Stomach (tissue), 9 donors: ENCODE results near the gene RNF113A. TPM values are rescaled to one million over a fixed set of nuclear protein-coding genes. Genes with fewer than 3 reads are reported as not detected.

Experiments
- DNase-seq, 2 donors: peaks; one replicate each; pipeline versions ENCODE4 v3.0.0 to v3.0.0-alpha.2; 2013 to 2019
- H3K27ac ChIP-seq, 5 donors: fragments of 200-600 bp in 4 of 5; sonication (generic) in 4 of 5; one replicate each; pipeline ENCODE4 v1.5.1; 2013 to 2019; ENCODE audit warnings: mild to moderate bottlenecking in 1 of 5, moderate library complexity in 1 of 5
- H3K27me3 ChIP-seq, 3 donors: fragments of 200-600 bp; sonication (generic); one replicate each; pipeline ENCODE4 v1.5.1; 2017 to 2019; ENCODE audit warnings: mixed run types in 1 of 3
- H3K36me3 ChIP-seq, 4 donors: fragments of 200-600 bp; sonication (generic); 1 replicate in 3 of 4; 2 replicates in 1 of 4; pipeline ENCODE4 v1.5.1; 2016 to 2019
- H3K4me1 ChIP-seq, 4 donors: fragments of 200-600 bp; sonication (generic); one replicate each; pipeline ENCODE4 v1.5.1; 2016 to 2019
- H3K4me3 ChIP-seq, 4 donors: fragments of 200-600 bp; sonication (generic) in 3 of 4; one replicate each; pipeline ENCODE4 v1.5.1; 2016 to 2019; ENCODE audit warnings: mild to moderate bottlenecking in 1 of 4
- H3K9me3 ChIP-seq, 4 donors: fragments of 200-600 bp; sonication (generic); one replicate each; pipeline ENCODE4 v1.5.1; 2016 to 2019
- CTCF ChIP-seq, 7 experiments: fragments of 450-650 bp in 4 of 7; fragments of 200-600 bp in 3 of 7; sonication (generic) in 3 of 7; IDR thresholded peaks; one replicate each; pipeline ENCODE4 v1.5.1; 2016 to 2019; ENCODE audit warnings: antibody characterized with exemption in 7 of 7, control low read depth in 2 of 7, mild to moderate bottlenecking in 1 of 7
- EP300 ChIP-seq: sonication (generic); formaldehyde crosslinking; IDR thresholded peaks from one replicate; pipeline ENCODE4 v1.6.1; 2017; ENCODE audit warnings: antibody characterized with exemption
- POLR2A ChIP-seq, 4 donors: fragments of 450-650 bp; IDR thresholded peaks; one replicate each; pipeline ENCODE4 v1.6.1; 2016; ENCODE audit warnings: antibody characterized with exemption in 4 of 4, control low read depth in 2 of 4, mild to moderate bottlenecking in 1 of 4, moderate library complexity in 1 of 4
- POLR2AphosphoS5 ChIP-seq, 3 donors: sonication (generic); formaldehyde crosslinking; IDR thresholded peaks; one replicate each; pipeline ENCODE4 v1.6.1; 2016; ENCODE audit warnings: antibody characterized with exemption in 3 of 3
- WGBS, 5 donors: extraction: QIAGEN DNeasy Blood & Tissue Kit in 3 of 5; methylation state at CpG; one replicate each; pipeline versions ENCODE4 v1.1.5 to v1.1.7; 2013 to 2018; 5-methylcytosine and 5-hydroxymethylcytosine counted together
- intact Hi-C: fragments of 100-400 bp; cut with DNase I; formaldehyde crosslinking; loops from one replicate; pipeline ENCODE4 v1.15.1; 2023; ENCODE audit warnings: low total_unique reads
- polyA plus RNA-seq, 3 donors: library from polyadenylated mRNA; stranded (reverse); fragments of 200-250 nt; gene quantifications; one replicate each; pipeline ENCODE4 v1.2.3, GENCODE V29; 2013
- total RNA-seq, 5 donors: library from RNA; depleted of rRNA; stranded (reverse); fragments of >200 nt; gene quantifications; one replicate each; pipeline versions ENCODE4 v1.1.0 to v1.2.3, GENCODE V29; 2014 to 2016
- donor health status: healthy with polysubstance abuse.
- donor health status: Bipolar disorder and iron deficiency.
- donor health status: healthy.

RNF113A gene
- total and polyA plus RNA-seq, 8 donors, result 9.5 to 42.0 (median 15.7) TPM

GRCh38 chrX:119887721-119888425 lies 16.3 kb upstream of the RNF113A start:
- WGBS, 5 donors, result 6 to 41% (median 9%) methylated on average over 10 to 40 of the region's 40 CpGs
- peak in 3 of 7 experiments; percentile 9 to 34 (median 15) for TF ChIP-seq CTCF (IDR thresholded peaks at IDR 0.05)
- no peak for TF ChIP-seq EP300
- Histone ChIP-seq H3K27me3 (peaks cover 0 to 11% (median 0%) of the 10 kb centered on the region in 3 donors), H3K9me3 (peaks cover 0 to 3% (median 0%) of the 10 kb centered on the region in 4 donors), H3K36me3 (no peaks in the 10 kb centered on the region), H3K27ac (no peak overlapping the region), H3K4me3 (peak overlapping the region; percentile 22 to 43 (median 38)), H3K4me1 (peaks cover 0 to 6% (median 0%) of the 10 kb centered on the region in 4 donors)
- intact Hi-C loops, result no loop called here
- DNase-seq, result peak; percentile 54 to 80

DNA sequence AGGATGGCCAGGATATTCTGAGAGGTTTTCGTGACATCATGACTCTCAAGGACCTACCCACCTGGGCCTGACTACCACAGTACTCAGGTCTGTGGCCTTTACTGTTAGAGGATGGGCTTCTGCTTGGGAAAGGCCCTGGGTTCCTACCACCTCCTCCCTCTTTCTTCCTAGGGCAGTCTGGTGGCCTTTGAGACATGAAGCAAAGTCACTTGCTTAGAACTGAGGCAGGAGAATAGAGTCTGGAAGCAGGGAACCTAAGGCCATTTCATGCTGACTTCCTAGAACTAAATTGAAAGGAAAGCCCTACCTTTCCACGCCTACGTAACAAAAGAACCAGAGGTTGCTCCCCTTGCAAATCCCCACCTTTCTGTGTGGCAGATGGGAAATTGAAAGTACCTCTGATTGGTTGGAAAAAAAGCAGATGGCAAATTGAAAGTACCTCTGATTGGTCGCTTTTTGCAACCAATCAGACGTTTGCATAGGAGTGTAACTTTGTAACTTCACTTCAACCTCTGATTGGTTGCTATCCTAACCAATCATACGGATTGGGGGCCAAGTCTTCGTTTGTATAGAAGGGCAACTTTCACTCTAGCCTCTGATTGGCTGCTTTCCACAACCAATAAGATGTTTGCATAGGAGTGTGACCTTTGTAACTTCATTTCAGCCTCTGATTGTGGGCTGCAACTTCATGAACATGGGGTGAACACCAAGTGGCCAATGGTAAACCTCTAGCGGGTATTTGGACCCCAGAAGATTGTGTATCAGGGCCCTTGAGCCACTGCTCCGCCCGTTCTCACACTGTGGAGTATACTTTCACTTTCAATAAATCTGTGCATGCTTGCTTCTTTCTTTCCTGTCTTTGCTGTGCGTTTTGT lies 14.3 kb upstream of the RNF113A start:
- DNase-seq, result no peak
- intact Hi-C loops, result no loop called here
- WGBS, 5 donors, result 51 to 71% (median 66%) methylated on average over 11 of the region's 11 CpGs
- TF ChIP-seq POLR2A (IDR thresholded peaks at IDR 0.05), result no peak
- no peak for TF ChIP-seq POLR2AphosphoS5 (IDR thresholded peaks at IDR 0.05)
- TF ChIP-seq CTCF (IDR thresholded peaks at IDR 0.05), result no peak
- no peak for TF ChIP-seq EP300
- Histone ChIP-seq H3K9me3 (peaks cover 0 to 3% (median 0%) of the 10 kb centered on the region in 4 donors), H3K27me3 (peaks cover 0 to 11% (median 0%) of the 10 kb centered on the region in 3 donors), H3K4me1 (peaks cover 0 to 6% (median 0%) of the 10 kb centered on the region in 4 donors), H3K36me3 (no peaks in the 10 kb centered on the region), H3K4me3 (peak overlapping the region; percentile 7 to 28 (median 20)), H3K27ac (peak overlapping the region in 3 of 5 donors; percentile 14 to 43 (median 30))

DNA sequence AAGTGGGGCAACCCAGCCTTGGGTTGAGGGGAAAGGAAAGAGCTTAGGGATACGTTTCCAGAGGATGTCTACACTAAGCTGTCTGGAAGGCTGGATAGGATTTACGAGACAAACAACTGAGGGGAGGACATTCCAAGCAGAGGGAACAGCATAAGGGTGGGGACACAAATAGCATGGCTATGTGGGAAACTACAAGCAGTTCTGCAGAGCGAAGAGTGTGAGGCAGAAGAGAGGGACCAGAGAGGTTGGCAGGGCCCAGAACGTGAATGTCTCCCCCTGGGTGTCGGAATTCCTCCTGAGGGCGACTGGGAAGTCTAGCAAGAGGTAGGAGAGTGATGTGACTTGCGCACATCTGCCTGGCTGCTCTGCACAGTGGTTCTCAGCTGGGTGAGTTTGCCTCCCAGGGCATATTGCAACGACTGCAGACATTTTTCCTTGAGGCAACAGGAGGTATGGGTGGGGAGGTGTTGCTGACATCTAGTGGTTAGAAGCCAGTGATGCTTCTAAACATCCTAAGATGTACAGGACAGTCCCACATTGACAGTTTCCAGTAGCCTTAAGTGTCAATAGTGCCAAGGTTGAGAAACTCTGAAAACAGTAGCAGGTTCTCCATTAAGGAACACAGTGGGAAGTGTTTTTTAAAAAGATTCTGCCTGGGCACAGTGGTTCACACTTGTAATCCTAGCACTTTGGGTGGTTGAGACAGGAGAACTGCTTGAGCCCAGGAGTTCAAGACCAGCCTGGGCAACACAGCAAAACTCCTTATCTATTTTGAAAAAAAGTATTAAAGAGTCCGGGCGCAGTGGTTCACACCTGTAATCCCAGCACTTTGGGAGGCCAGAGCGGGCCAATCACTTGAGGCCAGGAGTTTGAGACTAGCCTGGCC lies 9.3 kb upstream of the RNF113A start:
- H3K27me3 ChIP-seq, result no peaks in the 10 kb centered on the region
- no peak overlapping the region for H3K27ac ChIP-seq
- intact Hi-C loops, result no loop called here
- TF ChIP-seq POLR2AphosphoS5 (IDR thresholded peaks at IDR 0.05), result peak in 1 of 3 donors; percentile 8
- peak in 5 of 7 experiments; percentile 17 to 39 (median 35) for TF ChIP-seq CTCF (IDR thresholded peaks at IDR 0.05)
- TF ChIP-seq EP300, result no peak
- peaks cover 0 to 28% (median 21%) of the 10 kb centered on the region in 4 donors for H3K36me3 ChIP-seq
- H3K4me3 ChIP-seq, result no peak overlapping the region
- peak in 1 of 2 donors; percentile 72 for DNase-seq
- 54 to 60% (median 55%) methylated on average over 11 of the region's 11 CpGs for WGBS, 5 donors
- H3K9me3 ChIP-seq, result no peaks in the 10 kb centered on the region
- H3K4me1 ChIP-seq, result no peaks in the 10 kb centered on the region

DNA sequence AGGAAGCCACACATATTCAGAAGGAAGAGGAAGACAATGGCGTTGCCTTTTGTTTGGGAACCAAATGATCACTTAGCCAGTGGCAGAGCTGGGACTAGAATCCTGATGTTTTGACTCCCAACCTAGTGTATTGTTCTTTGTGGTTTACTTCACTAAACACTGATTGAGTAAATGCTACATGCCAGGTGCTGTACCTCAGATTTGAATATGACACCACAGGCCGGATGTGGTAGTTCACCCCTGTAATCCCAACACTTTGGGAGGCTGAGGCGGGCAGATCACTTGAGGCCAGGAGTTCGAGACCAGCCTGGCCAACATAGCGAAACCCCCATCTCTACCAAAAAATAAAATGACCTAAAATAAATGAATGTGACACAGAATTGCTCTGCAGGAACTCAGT lies 8.5 kb upstream of the RNF113A start:
- Histone ChIP-seq H3K27me3 (no peaks in the 10 kb centered on the region), H3K27ac (no peak overlapping the region), H3K4me3 (no peak overlapping the region), H3K36me3 (peaks cover 0 to 33% (median 27%) of the 10 kb centered on the region in 4 donors), H3K9me3 (no peaks in the 10 kb centered on the region), H3K4me1 (no peaks in the 10 kb centered on the region)
- WGBS, 5 donors, result 70 to 84% (median 73%) methylated on average over 5 of the region's 5 CpGs
- no peak for DNase-seq
- TF ChIP-seq POLR2AphosphoS5 (IDR thresholded peaks at IDR 0.05) (no peak), POLR2A (IDR thresholded peaks at IDR 0.05) (no peak), EP300 (no peak), CTCF (IDR thresholded peaks at IDR 0.05) (no peak)
- intact Hi-C loops, result no loop called here
